Stimulated activated CD4-positive, alpha-beta T cell treated with anti-CD3 and anti-CD28 coated beads, TNF-alpha, amount 100 ng/mL, for 4 hours (primary cell): ENCODE results near the gene TRIM25.

Experiments
- DNase-seq, 3 experiments: peaks; one replicate each; pipeline ENCODE4 v3.0.0-alpha.2; 2020; ENCODE audit warnings: low read depth in 3 of 3

TRIM25 gene

GRCh38 chr17:56926270-56926669 is 12.4 kb upstream of the TRIM25 start:
- DNase-seq, result no peak

GRCh38 chr17:56925088-56925487 is 11.2 kb upstream of the TRIM25 start:
- no peak for DNase-seq

- no peak for DNase-seq
Observed at GRCh38 chr17:56919717-56920116, 5.9 kb upstream of the TRIM25 start.

GRCh38 chr17:56918916-56919315 is 5.1 kb upstream of the TRIM25 start:
- no peak for DNase-seq

- DNase-seq, result no peak
Observed at GRCh38 chr17:56917559-56918296, 3.9 kb upstream of the TRIM25 start.

- DNase-seq, result no peak
Observed at GRCh38 chr17:56914581-56915273, 878 bp upstream of the TRIM25 start.

GRCh38 chr17:56913353-56913866 is 439 bp downstream of the TRIM25 start:
- DNase-seq, result no peak

GRCh38 chr17:56913000-56913311 is 893 bp downstream of the TRIM25 start:
- no peak for DNase-seq

- DNase-seq, result no peak
Observed at GRCh38 chr17:56912105-56912999, 1.5 kb downstream of the TRIM25 start.

- no peak for DNase-seq
Observed at GRCh38 chr17:56910509-56911235, 3.2 kb downstream of the TRIM25 start.

- no peak for DNase-seq
Observed at GRCh38 chr17:56909742-56910508, 3.9 kb downstream of the TRIM25 start.

GRCh38 chr17:56908001-56908542 is 5.8 kb downstream of the TRIM25 start:
- no peak for DNase-seq

GRCh38 chr17:56903560-56903959 is 10.3 kb downstream of the TRIM25 start:
- DNase-seq, result no peak

- no peak for DNase-seq
Observed at GRCh38 chr17:56902348-56902747, 11.5 kb downstream of the TRIM25 start.

- no peak for DNase-seq
Observed at GRCh38 chr17:56899403-56899802, 14.4 kb downstream of the TRIM25 start.

GRCh38 chr17:56898874-56899273 is 15.0 kb downstream of the TRIM25 start:
- DNase-seq, result no peak

- no peak for DNase-seq
Observed at GRCh38 chr17:56897646-56898424, 16.0 kb downstream of the TRIM25 start.

- DNase-seq, result no peak
Observed at GRCh38 chr17:56896968-56897359, 16.9 kb downstream of the TRIM25 start.

GRCh38 chr17:56896217-56896967 is 17.5 kb downstream of the TRIM25 start:
- DNase-seq, result no peak
